Kidney epithelial cell (primary cell): ENCODE results near the gene NPC1. TPM values are rescaled to one million over a fixed set of nuclear protein-coding genes. Genes with fewer than 3 reads are reported as not detected.

ENCODE experiments used
- DNase-seq: peaks from one replicate; pipeline ENCODE4 v3.0.0-alpha.2; 2010; ENCODE audit warnings: low read depth
- H3K27me3 ChIP-seq: 2 replicates; pipeline ENCODE4 v1.6.0; 2011; ENCODE audit warnings: low read length; ENCODE audit not compliant: control insufficient read depth, insufficient read depth
- H3K36me3 ChIP-seq: 2 replicates; pipeline ENCODE4 v1.5.1; 2011; ENCODE audit warnings: low read length; ENCODE audit not compliant: control insufficient read depth, insufficient read depth
- H3K4me3 ChIP-seq: 2 replicates; pipeline ENCODE4 v1.5.1; 2011; ENCODE audit warnings: low read depth, mild to moderate bottlenecking, control low read depth, low read length
- CTCF ChIP-seq: IDR thresholded peaks from 2 replicates; pipeline ENCODE4 v1.5.1; 2011; ENCODE audit warnings: mild to moderate bottlenecking, moderate library complexity, low read length, control low read depth, inconsistent platforms; ENCODE audit not compliant: insufficient read depth, poor library complexity, severe bottlenecking
- total RNA-seq: library from RNA; depleted of rRNA; stranded (reverse); fragments of >200 nt; gene quantifications from 2 replicates; pipeline ENCODE4 v1.2.3, GENCODE V29; 2015

Gene NPC1
- total RNA-seq, 1 donor from 2014 or later = 111 TPM

DNA sequence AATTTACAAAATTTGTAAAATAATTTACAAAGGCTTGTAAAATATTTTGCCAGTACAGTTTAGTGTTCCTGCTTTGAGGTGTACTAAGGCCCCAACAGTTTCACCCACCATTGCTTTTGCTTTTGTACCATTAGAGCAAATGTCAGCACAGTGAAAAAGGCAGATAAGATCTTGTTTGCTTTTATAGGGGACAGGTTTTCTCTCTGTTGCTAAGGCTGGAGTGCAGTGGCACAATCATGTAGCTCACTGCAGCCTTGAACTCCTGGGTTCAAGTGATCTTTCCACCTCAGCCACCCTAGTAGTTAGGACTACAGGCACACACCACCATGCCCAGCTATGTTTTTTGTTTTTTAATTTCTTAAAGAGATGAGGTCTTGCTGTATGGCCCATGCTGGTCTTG lies 19.6 kb upstream of the NPC1 start:
- no peaks in the 10 kb centered on the region for H3K36me3 ChIP-seq
- no peaks in the 10 kb centered on the region for H3K27me3 ChIP-seq
- no peak for TF ChIP-seq CTCF
- no peak overlapping the region for H3K4me3 ChIP-seq
- no peak for DNase-seq

GRCh38 chr18:23599809-23600208 lies 13.5 kb upstream of the NPC1 start:
- Histone ChIP-seq H3K36me3 (no peaks in the 10 kb centered on the region), H3K27me3 (no peaks in the 10 kb centered on the region), H3K4me3 (no peak overlapping the region)
- DNase-seq = no peak
- no peak for TF ChIP-seq CTCF

DNA sequence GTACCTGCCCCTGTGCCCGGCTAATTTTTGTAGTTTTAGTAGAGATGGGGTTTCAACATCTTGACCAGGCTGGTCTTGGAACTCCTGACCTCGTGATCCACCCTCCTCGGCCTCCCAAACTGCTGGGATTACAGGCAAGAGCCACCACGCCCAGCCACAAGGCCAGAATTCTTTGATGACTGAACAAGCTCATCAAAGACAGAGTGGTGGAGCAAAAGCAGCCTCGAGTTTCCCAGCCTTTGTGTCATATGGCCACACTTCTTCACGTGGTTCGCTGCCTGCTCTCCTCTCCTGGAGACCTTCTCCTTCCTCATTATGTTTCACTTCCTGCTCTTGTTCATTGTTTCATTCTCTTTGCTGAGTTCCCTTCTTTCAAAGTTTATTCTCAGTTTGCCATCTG lies 9.9 kb upstream of the NPC1 start:
- Histone ChIP-seq H3K27me3 (no peaks in the 10 kb centered on the region), H3K36me3 (no peaks in the 10 kb centered on the region), H3K4me3 (no peak overlapping the region)
- DNase-seq = no peak
- TF ChIP-seq CTCF = no peak

DNA sequence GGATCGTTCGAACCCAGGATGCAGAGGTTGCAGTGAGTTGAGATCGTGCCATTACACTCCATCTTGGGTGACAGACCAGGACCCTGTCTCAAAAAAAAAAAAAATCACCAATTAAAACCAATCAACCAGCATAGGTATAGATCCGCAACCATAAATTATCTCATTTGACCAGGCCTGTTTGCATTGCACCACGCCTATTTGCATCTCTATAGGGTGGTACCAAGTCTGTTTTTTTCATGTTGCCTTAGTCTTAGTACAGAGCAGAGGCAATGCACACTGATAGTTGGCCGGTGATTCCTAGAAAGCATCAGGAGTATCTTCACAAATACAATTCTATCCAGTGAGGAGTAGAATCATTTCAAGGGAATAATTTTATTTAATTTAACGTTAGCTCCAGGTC lies 9.3 kb upstream of the NPC1 start:
- Histone ChIP-seq H3K4me3 (no peak overlapping the region), H3K27me3 (no peaks in the 10 kb centered on the region), H3K36me3 (no peaks in the 10 kb centered on the region)
- TF ChIP-seq CTCF = no peak
- no peak for DNase-seq

DNA sequence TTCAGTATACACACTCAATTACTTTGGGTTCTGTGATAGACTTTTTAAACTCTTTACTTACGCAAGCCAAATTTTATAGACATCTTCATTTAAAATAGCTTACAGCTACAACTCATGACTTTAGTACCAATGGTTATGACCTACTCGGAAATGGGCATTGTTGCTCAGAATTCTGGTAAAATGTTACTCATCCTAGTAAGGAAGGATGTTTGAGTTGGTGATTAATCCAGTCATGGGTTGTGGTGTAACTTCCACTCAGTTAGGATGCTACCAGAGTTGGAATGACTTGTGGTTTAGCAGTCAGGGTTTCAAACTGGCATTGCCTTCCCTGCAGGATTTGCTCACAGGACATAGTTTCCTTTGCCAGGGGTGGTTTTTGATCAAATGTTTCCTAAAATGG lies 7.4 kb upstream of the NPC1 start:
- TF ChIP-seq CTCF = no peak
- no peaks in the 10 kb centered on the region for H3K36me3 ChIP-seq
- no peak overlapping the region for H3K4me3 ChIP-seq
- no peaks in the 10 kb centered on the region for H3K27me3 ChIP-seq
- DNase-seq = peak; percentile 83

DNA sequence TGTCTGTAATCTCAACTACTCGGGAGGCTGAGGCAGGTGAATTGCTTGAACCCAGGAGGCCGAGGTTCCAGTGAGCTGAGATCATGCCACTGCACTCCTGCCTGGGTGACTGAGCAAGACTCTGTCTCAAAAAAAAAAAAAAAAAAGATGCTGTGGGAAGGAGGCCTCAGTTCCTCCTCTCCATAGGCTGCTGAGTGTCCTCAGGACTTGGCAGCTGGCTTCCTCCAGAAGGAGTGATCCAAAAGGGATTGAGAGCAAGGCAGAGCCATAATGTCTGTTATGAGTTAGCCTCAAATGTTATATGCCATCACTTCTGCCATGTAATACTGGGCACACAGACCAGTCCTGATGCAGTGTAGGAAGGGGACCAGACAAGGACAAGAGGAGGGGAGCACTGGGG lies 6.6 kb upstream of the NPC1 start:
- Histone ChIP-seq H3K4me3 (no peak overlapping the region), H3K36me3 (no peaks in the 10 kb centered on the region), H3K27me3 (no peaks in the 10 kb centered on the region)
- DNase-seq = no peak
- no peak for TF ChIP-seq CTCF
